ENCODE measurements around the gene SLC4A1AP. TPM values are rescaled to one million over a fixed set of nuclear protein-coding genes. Genes with fewer than 3 reads are reported as not detected.

SLC4A1AP gene
- total and polyA plus RNA-seq, 2 experiments from 2014 or later = 24.3 to 29.2 TPM

GRCh38 chr2:27689424-27689823 is 25.7 kb downstream of the SLC4A1AP start:
- Histone ChIP-seq H3K27ac (ENCODE audit: low read depth) (no peak overlapping the region), H3K4me1 (ENCODE audit: insufficient read depth) (no peaks in the 10 kb centered on the region), H3K4me2 (no peak overlapping the region), H3K9me2 (ENCODE audit: insufficient read depth) (no peaks in the 10 kb centered on the region), H3K4me3 (no peak overlapping the region), H3K79me2 (replicated peaks; ENCODE audit: insufficient read depth) (no peaks in the 10 kb centered on the region), H3K36me3 (ENCODE audit: insufficient read depth) (peaks cover 7% of the 10 kb centered on the region; the same call in 1 of the 2 replicates), H3K27me3 (ENCODE audit: insufficient read depth) (no peaks in the 10 kb centered on the region), H2AFZ (no peak overlapping the region), H4K20me1 (replicated peaks; ENCODE audit: insufficient read depth) (peaks cover 4% of the 10 kb centered on the region; the same call in 1 of the 2 replicates), H3F3A (replicated peaks; ENCODE audit: low read depth) (no peaks in the 10 kb centered on the region)
- Mint-ChIP-seq H3K4me1 (no peaks in the 10 kb centered on the region), H3K4me3 (no peak overlapping the region), H3K9me3 (no peaks in the 10 kb centered on the region), H3K36me3 (ENCODE audit: low read depth) (peaks cover 17% of the 10 kb centered on the region; the same call in 2 of the 3 replicates), H3K27ac (no peak overlapping the region), H3K27me3 (ENCODE audit: insufficient read depth, low read depth, poor library complexity) (no peaks in the 10 kb centered on the region)
- no peak for ATAC-seq
- TF ChIP-seq STAT1 (IDR thresholded peaks at IDR 0.05; ENCODE audit: unreplicated experiment) = no peak
- no peak for TF ChIP-seq ZNF114 (CRISPR knock-in tag; IDR thresholded peaks at IDR 0.05)
- no peak for TF ChIP-seq REST (IDR thresholded peaks at IDR 0.05; ENCODE audit: unreplicated experiment)
- no peak for TF ChIP-seq JUNB (IDR thresholded peaks at IDR 0.05; ENCODE audit: unreplicated experiment)
- TF ChIP-seq, protein P1, sequence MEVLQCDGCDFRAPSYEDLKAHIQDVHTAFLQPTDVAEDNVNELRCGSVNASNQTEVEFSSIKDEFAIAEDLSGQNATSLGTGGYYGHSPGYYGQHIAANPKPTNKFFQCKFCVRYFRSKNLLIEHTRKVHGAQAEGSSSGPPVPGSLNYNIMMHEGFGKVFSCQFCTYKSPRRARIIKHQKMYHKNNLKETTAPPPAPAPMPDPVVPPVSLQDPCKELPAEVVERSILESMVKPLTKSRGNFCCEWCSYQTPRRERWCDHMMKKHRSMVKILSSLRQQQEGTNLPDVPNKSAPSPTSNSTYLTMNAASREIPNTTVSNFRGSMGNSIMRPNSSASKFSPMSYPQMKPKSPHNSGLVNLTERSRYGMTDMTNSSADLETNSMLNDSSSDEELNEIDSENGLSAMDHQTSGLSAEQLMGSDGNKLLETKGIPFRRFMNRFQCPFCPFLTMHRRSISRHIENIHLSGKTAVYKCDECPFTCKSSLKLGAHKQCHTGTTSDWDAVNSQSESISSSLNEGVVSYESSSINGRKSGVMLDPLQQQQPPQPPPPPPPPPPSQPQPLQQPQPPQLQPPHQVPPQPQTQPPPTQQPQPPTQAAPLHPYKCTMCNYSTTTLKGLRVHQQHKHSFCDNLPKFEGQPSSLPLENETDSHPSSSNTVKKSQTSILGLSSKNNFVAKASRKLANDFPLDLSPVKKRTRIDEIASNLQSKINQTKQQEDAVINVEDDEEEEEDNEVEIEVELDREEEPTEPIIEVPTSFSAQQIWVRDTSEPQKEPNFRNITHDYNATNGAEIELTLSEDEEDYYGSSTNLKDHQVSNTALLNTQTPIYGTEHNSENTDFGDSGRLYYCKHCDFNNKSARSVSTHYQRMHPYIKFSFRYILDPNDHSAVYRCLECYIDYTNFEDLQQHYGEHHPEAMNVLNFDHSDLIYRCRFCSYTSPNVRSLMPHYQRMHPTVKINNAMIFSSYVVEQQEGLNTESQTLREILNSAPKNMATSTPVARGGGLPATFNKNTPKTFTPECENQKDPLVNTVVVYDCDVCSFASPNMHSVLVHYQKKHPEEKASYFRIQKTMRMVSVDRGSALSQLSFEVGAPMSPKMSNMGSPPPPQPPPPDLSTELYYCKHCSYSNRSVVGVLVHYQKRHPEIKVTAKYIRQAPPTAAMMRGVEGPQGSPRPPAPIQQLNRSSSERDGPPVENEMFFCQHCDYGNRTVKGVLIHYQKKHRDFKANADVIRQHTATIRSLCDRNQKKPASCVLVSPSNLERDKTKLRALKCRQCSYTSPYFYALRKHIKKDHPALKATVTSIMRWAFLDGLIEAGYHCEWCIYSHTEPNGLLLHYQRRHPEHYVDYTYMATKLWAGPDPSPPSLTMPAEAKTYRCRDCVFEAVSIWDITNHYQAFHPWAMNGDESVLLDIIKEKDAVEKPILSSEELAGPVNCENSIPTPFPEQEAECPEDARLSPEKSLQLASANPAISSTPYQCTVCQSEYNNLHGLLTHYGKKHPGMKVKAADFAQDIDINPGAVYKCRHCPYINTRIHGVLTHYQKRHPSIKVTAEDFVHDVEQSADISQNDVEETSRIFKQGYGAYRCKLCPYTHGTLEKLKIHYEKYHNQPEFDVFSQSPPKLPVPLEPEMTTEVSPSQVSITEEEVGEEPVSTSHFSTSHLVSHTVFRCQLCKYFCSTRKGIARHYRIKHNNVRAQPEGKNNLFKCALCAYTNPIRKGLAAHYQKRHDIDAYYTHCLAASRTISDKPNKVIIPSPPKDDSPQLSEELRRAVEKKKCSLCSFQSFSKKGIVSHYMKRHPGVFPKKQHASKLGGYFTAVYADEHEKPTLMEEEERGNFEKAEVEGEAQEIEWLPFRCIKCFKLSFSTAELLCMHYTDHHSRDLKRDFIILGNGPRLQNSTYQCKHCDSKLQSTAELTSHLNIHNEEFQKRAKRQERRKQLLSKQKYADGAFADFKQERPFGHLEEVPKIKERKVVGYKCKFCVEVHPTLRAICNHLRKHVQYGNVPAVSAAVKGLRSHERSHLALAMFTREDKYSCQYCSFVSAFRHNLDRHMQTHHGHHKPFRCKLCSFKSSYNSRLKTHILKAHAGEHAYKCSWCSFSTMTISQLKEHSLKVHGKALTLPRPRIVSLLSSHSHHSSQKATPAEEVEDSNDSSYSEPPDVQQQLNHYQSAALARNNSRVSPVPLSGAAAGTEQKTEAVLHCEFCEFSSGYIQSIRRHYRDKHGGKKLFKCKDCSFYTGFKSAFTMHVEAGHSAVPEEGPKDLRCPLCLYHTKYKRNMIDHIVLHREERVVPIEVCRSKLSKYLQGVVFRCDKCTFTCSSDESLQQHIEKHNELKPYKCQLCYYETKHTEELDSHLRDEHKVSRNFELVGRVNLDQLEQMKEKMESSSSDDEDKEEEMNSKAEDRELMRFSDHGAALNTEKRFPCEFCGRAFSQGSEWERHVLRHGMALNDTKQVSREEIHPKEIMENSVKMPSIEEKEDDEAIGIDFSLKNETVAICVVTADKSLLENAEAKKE (CRISPR knock-in tag; IDR thresholded peaks at IDR 0.05) = no peak
- TF ChIP-seq, protein P2, sequence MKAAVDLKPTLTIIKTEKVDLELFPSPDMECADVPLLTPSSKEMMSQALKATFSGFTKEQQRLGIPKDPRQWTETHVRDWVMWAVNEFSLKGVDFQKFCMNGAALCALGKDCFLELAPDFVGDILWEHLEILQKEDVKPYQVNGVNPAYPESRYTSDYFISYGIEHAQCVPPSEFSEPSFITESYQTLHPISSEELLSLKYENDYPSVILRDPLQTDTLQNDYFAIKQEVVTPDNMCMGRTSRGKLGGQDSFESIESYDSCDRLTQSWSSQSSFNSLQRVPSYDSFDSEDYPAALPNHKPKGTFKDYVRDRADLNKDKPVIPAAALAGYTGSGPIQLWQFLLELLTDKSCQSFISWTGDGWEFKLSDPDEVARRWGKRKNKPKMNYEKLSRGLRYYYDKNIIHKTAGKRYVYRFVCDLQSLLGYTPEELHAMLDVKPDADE (IDR thresholded peaks at IDR 0.05) = no peak
- TF ChIP-seq, protein P3, sequence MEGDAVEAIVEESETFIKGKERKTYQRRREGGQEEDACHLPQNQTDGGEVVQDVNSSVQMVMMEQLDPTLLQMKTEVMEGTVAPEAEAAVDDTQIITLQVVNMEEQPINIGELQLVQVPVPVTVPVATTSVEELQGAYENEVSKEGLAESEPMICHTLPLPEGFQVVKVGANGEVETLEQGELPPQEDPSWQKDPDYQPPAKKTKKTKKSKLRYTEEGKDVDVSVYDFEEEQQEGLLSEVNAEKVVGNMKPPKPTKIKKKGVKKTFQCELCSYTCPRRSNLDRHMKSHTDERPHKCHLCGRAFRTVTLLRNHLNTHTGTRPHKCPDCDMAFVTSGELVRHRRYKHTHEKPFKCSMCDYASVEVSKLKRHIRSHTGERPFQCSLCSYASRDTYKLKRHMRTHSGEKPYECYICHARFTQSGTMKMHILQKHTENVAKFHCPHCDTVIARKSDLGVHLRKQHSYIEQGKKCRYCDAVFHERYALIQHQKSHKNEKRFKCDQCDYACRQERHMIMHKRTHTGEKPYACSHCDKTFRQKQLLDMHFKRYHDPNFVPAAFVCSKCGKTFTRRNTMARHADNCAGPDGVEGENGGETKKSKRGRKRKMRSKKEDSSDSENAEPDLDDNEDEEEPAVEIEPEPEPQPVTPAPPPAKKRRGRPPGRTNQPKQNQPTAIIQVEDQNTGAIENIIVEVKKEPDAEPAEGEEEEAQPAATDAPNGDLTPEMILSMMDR (conservative IDR thresholded peaks at IDR 0.05; ENCODE audit: low read depth in 2 of 2) = no peak
- TF ChIP-seq CREB1 (CRISPR knock-in tag; IDR thresholded peaks at IDR 0.05; ENCODE audit: low read depth) = no peak
- TF ChIP-seq POLR2AphosphoS5 (IDR thresholded peaks at IDR 0.05; ENCODE audit: low read depth) = no peak
- DNase-seq (ENCODE audit: low spot score) = no peak

Data from GM23338 (cell line).